HCT116 (cell line): ENCODE measurements around the gene LAMTOR4. TPM values are rescaled to one million over a fixed set of nuclear protein-coding genes. Genes with fewer than 3 reads are reported as not detected.

Experiments
- ATAC-seq: fragments of 200-7000 bp; cut with Tn5 transposase; 2 replicates; pipeline ENCODE4 v1.9.1; 2020; ENCODE audit warnings: mild to moderate bottlenecking, moderate library complexity
- BruUV-seq: library from RNA; stranded (reverse); fragments of 400-500 nt; replicated peaks from 2 replicates; lab custom pipeline; 2021; lab: Mats Ljungman, UMichigan
- CTCF ChIA-PET: fragments of 300-600 bp; sonication (Branson Sonifier 250); formaldehyde crosslinking; loops from one replicate; lab custom pipeline; 2021; ENCODE audit warnings: antibody characterized with exemption; lab: Charles Lee
- POLR2A ChIA-PET: fragments of 300-600, 350-600 bp; sonication (Branson Sonifier 250); formaldehyde crosslinking; loops from one replicate; lab custom pipeline; 2021; ENCODE audit warnings: antibody characterized with exemption; lab: Charles Lee
- RAD21 ChIA-PET, 2 experiments: fragments of 300-600 bp; sonication (Branson Sonifier 250); formaldehyde crosslinking; loops; one replicate each; lab custom pipeline; 2023; ENCODE audit warnings: low total read pairs in 2 of 2; ENCODE audit not compliant: uncharacterized antibody in 2 of 2, unreplicated experiment in 2 of 2, low non-redundant PET in 1 of 2; lab: Charles Lee
- DNase-seq: peaks from one replicate; pipeline ENCODE4 v3.0.0-alpha.2; 2010; ENCODE audit warnings: low read depth, low spot score
- H2AFZ ChIP-seq: fragments of 200-600 bp; shearing (Covaris generic), sonication (generic); 2 replicates; pipeline ENCODE4 v1.6.1; 2017; ENCODE audit warnings: low read depth, mixed run types, mixed read lengths, antibody characterized with exemption, low read length; ENCODE audit not compliant: poor library complexity, severe bottlenecking
- H3K27ac ChIP-seq: 2 replicates; pipeline ENCODE4 v1.5.1; 2012; ENCODE audit warnings: low read depth, low read length
- H3K27me3 ChIP-seq: fragments of 200-600 bp; sonication (generic); 2 replicates; pipeline ENCODE4 v1.6.1; 2016; ENCODE audit warnings: mixed run types, low read length, mixed read lengths; ENCODE audit not compliant: insufficient read depth
- H3K36me3 ChIP-seq, 2 experiments: fragments of 200-500 bp in 1 of 2; fragments of 200-600 bp in 1 of 2; sonication (Bioruptor generic) in 1 of 2; sonication (generic) in 1 of 2; 2 replicates each; pipeline versions ENCODE4 v1.5.1 to v1.6.1; 2014 to 2016; ENCODE audit warnings: low read length in 2 of 2, inconsistent platforms in 1 of 2, mixed read lengths in 1 of 2, mixed run types in 1 of 2; ENCODE audit not compliant: insufficient read depth in 2 of 2, control insufficient read depth in 1 of 2
- H3K4me1 ChIP-seq, 2 experiments: fragments of 200-600 bp in 1 of 2; sonication (generic) in 1 of 2; 2 replicates each; pipeline versions ENCODE4 v1.5.1 to v1.6.1; 2012 to 2017; ENCODE audit warnings: low read length in 2 of 2, inconsistent platforms in 1 of 2, mild to moderate bottlenecking in 1 of 2, mixed read lengths in 1 of 2, mixed run types in 1 of 2, moderate library complexity in 1 of 2; ENCODE audit not compliant: insufficient read depth in 2 of 2, control insufficient read depth in 1 of 2
- H3K4me2 ChIP-seq: fragments of 200-600 bp; sonication (generic); 2 replicates; pipeline ENCODE4 v1.6.1; 2017; ENCODE audit warnings: mixed run types, low read length, mixed read lengths
- H3K4me3 ChIP-seq, 2 experiments: fragments of 200-600 bp in 1 of 2; sonication (generic) in 1 of 2; replicated peaks in 1 of 2; 2 replicates each; pipeline ENCODE4 v1.5.1; 2011 to 2016; ENCODE audit warnings: low read length in 2 of 2, control low read depth in 1 of 2, low read depth in 1 of 2, mild to moderate bottlenecking in 1 of 2, mixed read lengths in 1 of 2, mixed run types in 1 of 2
- H3K79me2 ChIP-seq: fragments of 200-600 bp; sonication (generic); 2 replicates; pipeline ENCODE4 v1.6.1; 2017; ENCODE audit warnings: mild to moderate bottlenecking, mixed run types, low read length, moderate library complexity, mixed read lengths; ENCODE audit not compliant: insufficient read depth
- H3K9ac ChIP-seq: fragments of 200-600 bp; sonication (generic); 2 replicates; pipeline ENCODE4 v1.6.1; 2016; ENCODE audit warnings: low read length, mixed read lengths
- H3K9me2 ChIP-seq: fragments of 200-600 bp; sonication (generic), shearing (Covaris generic); 2 replicates; pipeline ENCODE4 v1.6.1; 2017; ENCODE audit warnings: mixed run types, mild to moderate bottlenecking, moderate library complexity; ENCODE audit not compliant: insufficient read depth
- H3K9me3 ChIP-seq, 2 experiments: fragments of 200-500 bp in 1 of 2; fragments of 200-600 bp in 1 of 2; sonication (Bioruptor generic) in 1 of 2; sonication (generic) in 1 of 2; 2 replicates each; pipeline ENCODE4 v1.6.1; 2014 to 2017; ENCODE audit warnings: low read length in 2 of 2, mixed read lengths in 2 of 2, inconsistent platforms in 1 of 2, low read depth in 1 of 2, mild to moderate bottlenecking in 1 of 2, mixed run types in 1 of 2, moderate library complexity in 1 of 2; ENCODE audit not compliant: control insufficient read depth in 1 of 2, insufficient read depth in 1 of 2
- H4K20me1 ChIP-seq: fragments of 200-600 bp; sonication (generic), shearing (Covaris generic); 2 replicates; pipeline ENCODE4 v1.6.1; 2017; ENCODE audit warnings: mixed run types, mild to moderate bottlenecking, moderate library complexity; ENCODE audit not compliant: insufficient read depth
- EGR1 ChIP-seq: IDR thresholded peaks from 2 replicates; pipeline ENCODE4 v1.6.1; 2012; ENCODE audit warnings: low read depth
- ELF1 ChIP-seq: IDR thresholded peaks from 2 replicates; pipeline ENCODE4 v1.6.1; 2012; ENCODE audit warnings: low read depth, borderline replicate concordance
- EZH2 ChIP-seq: fragments of 200-600 bp; sonication (generic); IDR thresholded peaks from 2 replicates; pipeline ENCODE4 v1.6.1; 2017; ENCODE audit warnings: antibody characterized with exemption, mixed run types
- SIN3A ChIP-seq: IDR thresholded peaks from 2 replicates; pipeline ENCODE4 v1.6.1; 2012; ENCODE audit warnings: low read depth
- TCF7L2 ChIP-seq: IDR thresholded peaks from 2 replicates; pipeline ENCODE4 v1.7.0; 2011; ENCODE audit warnings: borderline replicate concordance, inconsistent platforms; ENCODE audit not compliant: insufficient read depth, insufficient read length; ENCODE audit errors: extremely low read depth
- YY1 ChIP-seq: IDR thresholded peaks from 2 replicates; pipeline ENCODE4 v1.6.1; 2011; ENCODE audit warnings: low read length, low read depth, moderate library complexity, mild to moderate bottlenecking; ENCODE audit not compliant: insufficient replicate concordance; ENCODE audit errors: extremely low read depth
- ZNF274 ChIP-seq: fragments of 200-500 bp; sonication (Bioruptor generic); IDR thresholded peaks from 2 replicates; pipeline ENCODE4 v1.6.1; 2014; ENCODE audit warnings: mild to moderate bottlenecking, low read depth, low read length, inconsistent platforms
- intact Hi-C: fragments of 100-400 bp; cut with micrococcal nuclease; formaldehyde crosslinking; loops from 2 replicates; pipeline ENCODE4 v1.10.0; 2022
- total RNA-seq: library from RNA; stranded (reverse); gene quantifications from one replicate; pipeline ENCODE4 v1.2.1, GENCODE V29; 2021; ENCODE audit not compliant: unreplicated experiment
- TF ChIP-seq, protein P1 (sequence below), 3 experiments: fragments of 200-600 bp in 1 of 3; sonication (generic) in 1 of 3; IDR thresholded peaks in 2 of 3; conservative IDR thresholded peaks in 1 of 3; 2 replicates each; pipeline ENCODE4 v1.5.1; 2012 to 2017; ENCODE audit warnings: low read depth in 2 of 3, low read length in 2 of 3, antibody characterized with exemption in 1 of 3, borderline replicate concordance in 1 of 3, control low read depth in 1 of 3, mild to moderate bottlenecking in 1 of 3, mixed read lengths in 1 of 3, mixed run types in 1 of 3, moderate library complexity in 1 of 3; ENCODE audit not compliant: insufficient read depth in 1 of 3
- TF ChIP-seq, protein P2 (sequence below): IDR thresholded peaks from 2 replicates; pipeline ENCODE4 v1.6.1; 2011; ENCODE audit warnings: mild to moderate bottlenecking, low read length, moderate library complexity; ENCODE audit not compliant: insufficient replicate concordance; ENCODE audit errors: extremely low read depth

LAMTOR4 gene
- total RNA-seq, 1 experiment from 2014 or later = 152 TPM

DNA sequence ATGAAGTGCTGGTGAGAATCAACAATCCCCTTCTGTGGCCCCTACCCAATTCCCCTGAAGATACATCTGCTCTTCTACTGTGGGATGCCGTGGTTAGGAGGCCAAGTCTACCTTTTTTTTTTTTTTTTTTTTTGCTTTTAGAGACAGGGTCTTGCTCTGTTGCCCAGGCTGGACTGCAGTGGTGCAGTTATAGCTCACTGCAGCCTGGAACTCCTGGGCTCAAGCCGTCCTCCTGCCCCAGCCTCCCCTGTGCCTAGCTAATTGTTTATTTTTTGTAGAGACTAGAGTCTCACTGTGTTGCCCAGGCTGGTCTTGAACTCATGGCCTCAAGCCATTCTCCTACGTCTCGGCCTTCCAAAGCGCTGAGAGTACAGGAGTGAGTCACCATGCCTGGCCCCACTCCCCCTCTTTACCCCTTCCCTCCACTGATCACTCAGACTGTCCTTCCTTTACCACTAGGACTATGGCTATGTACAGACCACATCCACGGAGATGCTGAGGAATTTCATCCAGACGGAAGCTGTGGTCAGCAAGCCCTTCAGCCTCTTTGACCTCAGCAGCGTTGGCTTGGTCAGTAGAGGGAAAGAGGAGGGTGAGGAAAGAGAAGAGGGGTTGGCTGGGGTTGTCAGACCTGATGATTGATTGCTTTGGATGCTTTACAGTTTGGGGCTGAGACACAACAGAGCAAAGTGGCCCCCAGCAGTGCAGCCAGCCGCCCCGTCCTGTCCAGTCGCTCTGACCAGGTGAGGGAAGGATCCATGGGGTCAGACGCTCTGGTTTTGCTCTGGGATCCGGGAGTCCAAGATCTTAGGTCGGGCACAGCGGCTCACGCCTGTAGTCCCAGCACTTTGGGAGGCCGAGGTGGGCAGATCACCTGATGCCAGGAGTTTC, 45.5 kb upstream of the LAMTOR4 start:
- no peaks in the 10 kb centered on the region for H3K9me3 ChIP-seq
- peaks cover 36% of the 10 kb centered on the region for H3K79me2 ChIP-seq
- no TSS peak for BruUV-seq
- peaks cover 6 to 24% of the 10 kb centered on the region in 2 experiments; a peak in 3 of 4 replicates for H3K4me1 ChIP-seq
- no peak for ATAC-seq
- peak overlapping the region; percentile 100 for H3K9ac ChIP-seq
- H3K27ac ChIP-seq = peak overlapping the region; percentile 88
- H4K20me1 ChIP-seq = peaks cover 7% of the 10 kb centered on the region; the same call in 1 of the 2 replicates
- POLR2A ChIA-PET = interaction anchor here (0.7 to 2.9 kb wide), 6 partner anchors 10 to 113 kb away, joined by 3 to 11 read pairs (median 4); partner anchors contain the start of genes COPS6 and LAMTOR4
- RAD21 ChIA-PET = no interaction called here
- DNase-seq = no peak
- no peak overlapping the region for H2AFZ ChIP-seq
- H3K9me2 ChIP-seq = no peaks in the 10 kb centered on the region
- H3K4me2 ChIP-seq = peak overlapping the region; percentile 98
- H3K27me3 ChIP-seq = no peaks in the 10 kb centered on the region
- CTCF ChIA-PET = interaction anchor here (0.9 to 2.8 kb wide), 2 partner anchors 27 to 241 kb away, joined by 3 to 11 read pairs; no protein-coding TSS in a partner anchor
- H3K4me3 ChIP-seq = peak overlapping the region; percentile 90 to 94
- peaks cover 20 to 34% of the 10 kb centered on the region in 2 experiments for H3K36me3 ChIP-seq
- TF ChIP-seq TCF7L2 (no peak), SIN3A (no peak), EGR1 (no peak), ZNF274 (no peak), YY1 (no peak), EZH2 (no peak), ELF1 (no peak)
- TF ChIP-seq, protein P1, sequence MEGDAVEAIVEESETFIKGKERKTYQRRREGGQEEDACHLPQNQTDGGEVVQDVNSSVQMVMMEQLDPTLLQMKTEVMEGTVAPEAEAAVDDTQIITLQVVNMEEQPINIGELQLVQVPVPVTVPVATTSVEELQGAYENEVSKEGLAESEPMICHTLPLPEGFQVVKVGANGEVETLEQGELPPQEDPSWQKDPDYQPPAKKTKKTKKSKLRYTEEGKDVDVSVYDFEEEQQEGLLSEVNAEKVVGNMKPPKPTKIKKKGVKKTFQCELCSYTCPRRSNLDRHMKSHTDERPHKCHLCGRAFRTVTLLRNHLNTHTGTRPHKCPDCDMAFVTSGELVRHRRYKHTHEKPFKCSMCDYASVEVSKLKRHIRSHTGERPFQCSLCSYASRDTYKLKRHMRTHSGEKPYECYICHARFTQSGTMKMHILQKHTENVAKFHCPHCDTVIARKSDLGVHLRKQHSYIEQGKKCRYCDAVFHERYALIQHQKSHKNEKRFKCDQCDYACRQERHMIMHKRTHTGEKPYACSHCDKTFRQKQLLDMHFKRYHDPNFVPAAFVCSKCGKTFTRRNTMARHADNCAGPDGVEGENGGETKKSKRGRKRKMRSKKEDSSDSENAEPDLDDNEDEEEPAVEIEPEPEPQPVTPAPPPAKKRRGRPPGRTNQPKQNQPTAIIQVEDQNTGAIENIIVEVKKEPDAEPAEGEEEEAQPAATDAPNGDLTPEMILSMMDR (IDR thresholded peaks at IDR 0.05 in 2 of 3, conservative IDR thresholded peaks at IDR 0.05 in 1 of 3; ENCODE audit: borderline replicate concordance in 1 of 3, insufficient read depth in 1 of 3, low read depth in 2 of 3, low read length in 2 of 3) = no peak
- TF ChIP-seq, protein P2, sequence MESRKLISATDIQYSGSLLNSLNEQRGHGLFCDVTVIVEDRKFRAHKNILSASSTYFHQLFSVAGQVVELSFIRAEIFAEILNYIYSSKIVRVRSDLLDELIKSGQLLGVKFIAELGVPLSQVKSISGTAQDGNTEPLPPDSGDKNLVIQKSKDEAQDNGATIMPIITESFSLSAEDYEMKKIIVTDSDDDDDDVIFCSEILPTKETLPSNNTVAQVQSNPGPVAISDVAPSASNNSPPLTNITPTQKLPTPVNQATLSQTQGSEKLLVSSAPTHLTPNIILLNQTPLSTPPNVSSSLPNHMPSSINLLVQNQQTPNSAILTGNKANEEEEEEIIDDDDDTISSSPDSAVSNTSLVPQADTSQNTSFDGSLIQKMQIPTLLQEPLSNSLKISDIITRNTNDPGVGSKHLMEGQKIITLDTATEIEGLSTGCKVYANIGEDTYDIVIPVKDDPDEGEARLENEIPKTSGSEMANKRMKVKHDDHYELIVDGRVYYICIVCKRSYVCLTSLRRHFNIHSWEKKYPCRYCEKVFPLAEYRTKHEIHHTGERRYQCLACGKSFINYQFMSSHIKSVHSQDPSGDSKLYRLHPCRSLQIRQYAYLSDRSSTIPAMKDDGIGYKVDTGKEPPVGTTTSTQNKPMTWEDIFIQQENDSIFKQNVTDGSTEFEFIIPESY = no peak
- intact Hi-C loops = no loop called here
